Activated CD8-positive, alpha-beta memory T cell treated with anti-CD3 and anti-CD28 coated beads for 48 hours (primary cell): Measurements from ENCODE around the gene CD46.
"Not testable (repeated sequence)": the region's sequence is repeated elsewhere in the genome, so short reads cannot be mapped to it uniquely, and the experiment has no call there.

ENCODE experiments used
- DNase-seq, 3 experiments: peaks; one replicate each; pipeline ENCODE4 v3.0.0-alpha.2; 2020; ENCODE audit warnings: low read depth in 2 of 3, low spot score in 2 of 3

The CD46 gene

DNA sequence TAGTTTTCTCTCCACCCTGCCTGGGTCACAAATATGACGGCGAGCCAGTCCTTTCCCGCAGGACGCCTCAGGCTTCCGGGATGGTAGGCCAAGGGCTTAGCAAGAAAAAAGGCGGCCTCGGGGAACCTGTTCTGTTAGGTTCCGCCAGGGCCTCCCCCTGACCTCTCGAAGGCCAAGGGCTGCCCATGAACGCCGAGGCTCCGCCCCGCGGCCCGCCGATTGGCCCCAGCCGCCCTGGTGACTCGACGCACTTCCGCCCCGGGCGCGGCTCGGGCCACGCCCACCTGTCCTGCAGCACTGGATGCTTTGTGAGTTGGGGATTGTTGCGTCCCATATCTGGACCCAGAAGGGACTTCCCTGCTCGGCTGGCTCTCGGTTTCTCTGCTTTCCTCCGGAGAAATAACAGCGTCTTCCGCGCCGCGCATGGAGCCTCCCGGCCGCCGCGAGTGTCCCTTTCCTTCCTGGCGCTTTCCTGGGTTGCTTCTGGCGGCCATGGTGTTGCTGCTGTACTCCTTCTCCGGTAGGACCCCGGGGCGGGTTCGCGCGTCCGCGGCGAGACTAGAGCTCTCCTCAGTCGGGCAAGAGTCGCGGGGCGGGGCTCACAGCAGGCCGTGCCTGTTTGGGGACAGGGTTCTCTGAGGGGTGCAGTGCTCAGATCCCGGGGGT is at the start of gene CD46:
CD46 (plus strand) TSS at position 265 of the 666 bp plus-strand sequence; CDS start at position 424, 159 bp downstream.
- DNase-seq: peak; percentile 71 to 91 (median 78)

DNA sequence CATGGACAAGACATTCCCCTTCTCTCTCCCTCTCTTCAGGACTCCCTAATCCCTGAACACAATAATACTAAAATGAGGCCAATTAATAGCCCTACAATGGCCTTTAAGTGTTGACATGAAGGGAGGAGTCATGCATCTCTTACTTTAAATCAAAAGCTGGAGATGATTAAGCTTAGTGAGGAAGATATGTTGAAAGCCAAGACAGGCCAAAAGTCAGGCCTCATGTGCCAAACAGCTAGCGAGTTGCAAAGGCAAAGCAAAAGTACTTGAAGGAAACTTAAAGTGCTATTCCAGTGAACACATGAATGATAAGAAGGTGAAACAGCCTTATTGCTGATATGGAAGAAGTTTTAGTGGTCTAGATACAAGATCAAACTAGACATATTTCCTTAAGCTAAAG is 49.5 kb upstream of the CD46 start:
- no peak for DNase-seq

DNA sequence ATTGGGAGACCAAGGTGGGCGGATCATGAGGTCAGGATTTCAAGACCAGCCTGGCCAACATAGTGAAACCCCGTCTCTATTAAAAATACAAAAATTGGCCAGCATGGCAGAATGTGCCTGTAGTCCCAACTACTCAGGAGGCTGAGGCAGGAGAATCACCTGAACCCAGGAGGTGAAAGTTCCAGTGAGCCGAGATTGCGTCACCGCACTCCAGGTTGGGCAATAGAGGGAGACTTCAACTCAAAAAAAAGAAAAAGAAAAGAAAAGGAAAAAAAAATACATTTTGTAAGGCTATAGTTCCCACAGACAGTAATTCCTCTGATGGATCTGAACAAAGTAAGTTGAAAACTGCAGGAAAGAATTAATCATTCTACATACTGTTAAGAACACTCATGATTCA is 48.1 kb upstream of the CD46 start:
- DNase-seq: no peak

DNA sequence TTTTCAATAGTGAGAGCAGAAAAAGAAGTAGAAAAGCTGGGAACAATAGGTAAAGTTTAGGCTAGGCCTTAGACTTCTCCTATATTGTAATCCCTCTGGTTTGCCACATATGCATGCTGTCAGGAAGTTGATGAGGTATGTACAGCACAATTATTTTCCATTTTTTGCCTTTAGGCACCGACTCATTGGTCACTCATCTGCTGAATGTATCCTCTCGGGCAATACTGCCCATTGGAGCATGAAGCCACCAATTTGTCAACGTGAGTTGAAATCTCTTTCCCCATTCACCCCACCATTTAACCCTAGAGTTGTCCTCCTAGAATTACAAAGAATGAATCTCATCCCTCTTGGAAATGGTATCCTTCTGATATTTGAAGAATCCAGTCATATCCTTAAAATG is 43.9 kb upstream of the CD46 start:
- DNase-seq: not testable (repeated sequence)

DNA sequence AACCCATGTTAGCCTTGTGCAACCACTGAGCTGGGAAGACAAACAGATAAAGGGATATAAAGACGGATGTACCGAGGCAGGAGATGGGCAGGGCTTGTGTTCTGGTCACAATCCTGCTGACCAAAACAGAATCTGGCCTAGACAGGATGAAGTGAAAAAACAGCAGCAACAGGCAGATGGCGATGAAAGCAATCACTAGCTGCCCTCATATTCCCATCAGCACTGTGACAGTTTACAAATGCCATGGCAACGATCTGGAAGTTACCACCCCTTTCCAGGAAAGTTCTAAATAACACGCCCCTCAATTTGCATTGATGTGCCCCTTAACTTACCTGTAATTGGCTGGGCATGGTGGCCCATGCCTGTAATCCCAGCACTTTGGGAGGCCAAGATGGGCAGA is 40.6 kb upstream of the CD46 start:
- no peak for DNase-seq

DNA sequence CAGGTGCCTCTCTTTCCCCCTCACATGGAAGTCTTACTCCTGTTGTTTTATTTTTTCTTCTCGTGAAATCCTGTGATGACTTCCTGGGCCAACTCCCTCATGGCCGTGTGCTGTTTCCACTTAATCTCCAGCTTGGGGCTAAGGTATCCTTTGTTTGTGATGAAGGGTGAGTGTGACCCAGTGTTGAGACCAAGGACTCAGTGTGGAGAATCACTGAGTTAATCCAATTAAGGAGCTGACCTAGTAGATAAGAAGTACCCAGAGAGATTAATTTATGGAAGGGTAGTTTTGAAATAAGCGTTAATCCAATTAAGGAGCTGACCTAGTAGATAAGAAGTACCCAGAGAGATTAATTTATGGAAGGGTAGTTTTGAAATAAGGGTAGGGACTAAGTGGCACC is 39.2 kb upstream of the CD46 start:
- DNase-seq: not testable (repeated sequence)

DNA sequence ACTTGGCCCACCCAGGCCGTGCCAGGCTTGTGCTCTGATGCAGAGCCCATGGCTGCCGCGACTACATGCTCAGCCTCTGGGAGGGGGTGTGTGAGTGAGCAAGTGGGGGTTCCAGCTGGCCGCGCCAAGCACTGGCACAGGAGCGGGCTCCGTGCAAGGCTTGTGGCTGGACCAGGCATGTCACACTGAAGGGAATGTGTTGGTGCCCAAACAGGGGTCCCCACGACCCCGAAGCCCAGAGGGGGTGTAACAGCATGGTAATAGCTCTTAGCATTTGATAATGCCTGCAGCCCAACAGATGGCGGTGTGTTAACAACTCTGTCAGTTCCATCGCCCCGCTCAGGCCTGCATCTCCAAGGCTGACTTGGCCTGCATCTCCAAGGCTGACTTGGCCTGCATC is 38.3 kb upstream of the CD46 start:
- no peak for DNase-seq

DNA sequence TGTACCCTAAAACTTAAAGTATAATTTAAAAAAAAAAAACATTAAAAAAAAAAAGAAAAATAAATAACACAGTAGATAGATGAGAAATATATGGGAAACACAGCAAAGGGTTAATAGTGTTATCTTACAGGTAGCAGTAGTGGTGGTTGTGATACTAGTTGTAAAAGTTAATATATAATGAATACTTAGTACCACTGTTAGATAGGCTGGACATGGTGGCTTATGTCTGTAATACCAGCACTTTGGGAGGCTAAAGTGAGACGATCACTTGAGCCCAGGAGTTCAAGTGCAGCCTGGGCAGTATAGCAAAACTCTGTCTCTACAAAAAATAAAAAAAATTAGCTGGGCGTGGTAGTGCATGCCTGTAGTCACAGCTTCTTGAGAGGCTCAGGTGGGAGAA is 32.6 kb upstream of the CD46 start:
- no peak for DNase-seq

DNA sequence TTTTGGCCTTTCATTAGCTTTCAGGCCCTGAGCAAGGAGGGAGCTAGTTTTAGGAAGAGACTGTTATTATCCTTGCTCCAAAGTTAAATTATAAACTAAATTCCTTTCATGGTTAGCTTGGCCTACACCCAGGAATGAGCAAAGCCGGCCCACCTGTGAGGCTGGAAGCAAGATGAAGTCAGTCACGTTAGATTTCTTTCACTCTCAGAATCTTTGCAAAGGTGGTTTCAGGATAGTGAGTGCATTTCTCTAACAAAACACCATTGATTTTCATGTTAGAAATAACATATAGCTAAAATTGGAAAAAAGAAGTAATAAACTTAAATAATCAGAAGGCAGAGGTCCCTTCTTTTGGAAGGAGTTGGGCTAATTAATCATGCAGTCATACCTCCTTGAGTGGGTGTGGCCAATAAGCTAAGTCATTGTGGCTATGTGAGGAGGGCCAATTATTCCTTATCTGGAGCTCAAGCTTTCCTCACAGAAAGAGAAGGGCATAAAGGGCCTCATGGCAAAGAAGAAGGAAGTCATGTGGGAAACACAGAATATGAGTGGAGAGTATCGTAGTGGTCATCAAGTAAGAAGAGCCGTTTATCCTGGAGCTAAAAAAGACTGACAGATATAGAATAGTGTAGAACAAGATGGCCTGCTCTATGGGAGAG is 23.5 kb upstream of the CD46 start:
- not testable (repeated sequence) for DNase-seq

DNA sequence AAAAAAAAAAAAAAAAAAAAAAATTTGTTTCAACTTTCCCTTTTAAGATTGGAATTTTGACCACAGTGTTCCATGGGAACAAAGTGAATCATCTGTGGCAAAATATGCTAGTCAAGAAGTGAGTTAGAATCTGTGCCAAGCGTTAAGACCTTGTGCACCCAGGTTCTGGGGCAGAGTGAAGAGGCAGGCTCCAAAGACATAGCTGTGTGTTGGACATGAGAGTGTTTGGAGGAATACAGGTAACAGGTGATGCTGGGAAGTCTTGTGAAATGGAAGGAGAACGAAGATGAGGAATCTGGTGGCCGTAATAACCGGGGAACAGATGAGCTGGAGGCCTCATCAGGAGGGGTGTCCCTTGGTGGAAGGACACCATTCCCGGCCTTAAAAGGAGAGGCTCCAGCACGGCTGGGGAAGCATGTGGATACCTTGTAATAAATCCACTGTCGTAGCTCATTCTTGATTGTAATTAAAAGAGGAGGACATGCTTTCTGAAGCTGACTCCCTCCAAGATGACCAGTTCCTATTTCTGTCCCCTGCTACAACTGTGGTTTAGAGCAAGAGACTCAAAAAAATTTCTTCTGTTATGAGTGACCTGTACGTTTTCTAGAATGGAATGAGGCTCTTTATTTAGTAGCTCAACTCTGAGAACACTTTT is 14.2 kb upstream of the CD46 start:
- not testable (repeated sequence) for DNase-seq

DNA sequence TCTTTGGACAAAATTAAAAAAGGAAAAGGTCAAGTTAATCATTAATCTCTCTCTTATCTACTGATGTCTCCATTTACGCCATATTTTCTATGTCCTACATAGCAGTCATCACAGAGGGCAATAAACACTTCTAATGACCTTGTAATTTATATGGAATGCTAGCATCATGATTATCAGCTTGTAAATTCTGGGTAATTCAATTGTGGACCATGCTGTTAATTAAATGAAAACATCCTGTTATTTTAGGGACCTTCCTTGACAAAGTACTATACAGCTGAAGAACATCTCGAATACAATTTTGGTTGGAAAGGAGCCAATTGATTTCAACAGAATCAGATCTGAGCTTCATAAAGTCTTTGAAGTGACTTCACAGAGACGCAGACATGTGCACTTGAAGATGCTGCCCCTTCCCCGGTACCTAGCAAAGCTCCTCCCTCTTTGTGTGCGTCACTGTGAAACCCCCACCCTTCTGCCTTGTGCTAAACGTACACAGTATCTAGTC is 13.6 kb upstream of the CD46 start:
- not testable (repeated sequence) for DNase-seq

DNA sequence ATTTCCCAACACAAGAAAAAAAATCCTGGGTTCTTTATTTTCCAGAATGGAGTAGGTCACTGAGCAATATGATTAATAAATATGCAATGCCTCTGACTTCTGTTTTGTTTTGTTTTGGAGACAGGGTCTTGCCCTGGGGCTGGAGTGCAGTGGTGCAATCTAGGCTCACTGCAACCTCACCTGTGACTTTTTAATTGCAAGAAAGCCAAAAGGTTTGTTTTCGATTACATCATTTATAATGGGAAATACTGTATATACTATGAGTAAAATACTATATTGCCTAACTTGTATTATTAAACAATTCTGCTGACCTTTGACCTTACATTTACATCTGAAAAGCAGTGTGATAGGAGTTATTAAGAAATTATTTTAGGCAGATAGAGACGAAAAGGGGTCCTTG is 11.6 kb upstream of the CD46 start:
- DNase-seq: no peak

DNA sequence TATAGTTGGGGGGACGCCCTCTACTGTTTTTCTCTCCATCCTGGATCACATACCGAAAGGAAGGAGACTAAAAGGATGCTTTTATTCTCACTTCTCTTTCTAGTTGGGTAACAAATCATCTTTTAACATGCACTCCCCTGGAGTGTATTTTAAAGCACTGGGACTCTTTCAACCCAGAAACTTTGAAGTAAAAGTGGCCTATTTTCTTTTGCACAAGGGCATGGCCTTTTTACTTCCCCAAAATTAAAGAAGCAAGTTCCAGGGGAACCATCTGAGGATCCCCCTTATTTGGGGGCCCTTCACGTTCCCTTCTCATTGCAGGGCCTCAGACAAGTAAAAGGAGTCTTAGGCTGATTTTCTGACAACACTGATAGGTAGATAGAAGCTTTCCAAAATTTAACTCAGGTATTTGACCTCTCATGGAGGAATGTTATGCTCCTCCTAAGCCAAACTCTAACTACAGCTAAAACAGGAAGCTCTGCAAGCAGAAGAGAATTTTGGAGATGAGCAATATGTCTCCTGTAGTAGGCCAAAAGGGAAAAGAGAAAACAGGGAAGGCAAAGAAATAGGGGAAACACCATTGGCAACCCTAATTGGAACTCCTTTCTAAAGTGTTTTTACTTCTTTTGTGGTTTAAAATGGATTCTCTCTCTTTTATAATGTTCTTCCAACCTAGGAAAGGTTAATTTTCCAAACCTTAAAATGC is 8.9 kb upstream of the CD46 start:
- DNase-seq: no peak

DNA sequence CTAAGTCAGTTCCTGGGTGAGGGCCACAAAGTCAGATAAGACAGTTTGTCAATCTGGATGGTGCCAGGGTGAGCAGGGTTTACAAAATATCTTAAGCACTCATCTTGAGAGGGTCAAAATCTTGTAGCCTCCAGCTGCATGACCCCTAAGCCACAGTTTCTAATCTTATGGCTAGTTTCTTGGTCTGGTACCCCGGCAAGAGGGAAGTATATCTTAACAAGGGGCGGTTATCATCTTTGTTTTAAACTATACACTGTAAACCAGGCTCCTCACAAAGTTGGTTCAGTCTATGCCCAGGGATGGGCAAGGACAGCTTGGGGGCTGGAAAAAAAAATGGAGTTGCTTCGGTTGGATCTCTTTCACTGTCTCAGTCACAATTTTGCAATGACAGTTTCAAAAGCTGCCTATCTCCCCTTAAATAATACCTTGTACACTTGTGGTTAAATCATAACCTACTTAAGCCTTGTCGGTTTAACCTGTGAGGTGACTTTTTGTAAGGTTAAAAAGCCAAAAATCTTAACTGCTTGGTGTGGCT is 7.8 kb upstream of the CD46 start:
- DNase-seq: no peak

DNA sequence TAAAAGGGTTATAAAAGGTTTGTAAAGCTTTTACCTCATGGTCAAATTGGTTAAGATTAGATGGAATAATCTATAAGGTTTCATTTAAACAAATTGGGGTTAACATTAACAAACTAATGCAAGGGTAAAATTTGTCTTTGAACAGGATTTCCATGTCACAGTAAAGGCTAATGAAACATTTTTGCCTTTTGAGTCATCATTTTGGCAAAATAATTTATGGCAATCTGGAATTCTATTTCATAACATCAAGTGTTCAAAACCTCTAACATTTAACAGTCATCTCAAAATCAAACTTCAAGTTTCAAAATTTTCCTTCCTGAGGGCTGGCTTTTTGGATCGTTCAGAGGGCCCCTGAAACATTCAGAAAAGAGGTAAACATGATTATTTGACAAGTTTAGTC is 6.6 kb upstream of the CD46 start:
- no peak for DNase-seq

DNA sequence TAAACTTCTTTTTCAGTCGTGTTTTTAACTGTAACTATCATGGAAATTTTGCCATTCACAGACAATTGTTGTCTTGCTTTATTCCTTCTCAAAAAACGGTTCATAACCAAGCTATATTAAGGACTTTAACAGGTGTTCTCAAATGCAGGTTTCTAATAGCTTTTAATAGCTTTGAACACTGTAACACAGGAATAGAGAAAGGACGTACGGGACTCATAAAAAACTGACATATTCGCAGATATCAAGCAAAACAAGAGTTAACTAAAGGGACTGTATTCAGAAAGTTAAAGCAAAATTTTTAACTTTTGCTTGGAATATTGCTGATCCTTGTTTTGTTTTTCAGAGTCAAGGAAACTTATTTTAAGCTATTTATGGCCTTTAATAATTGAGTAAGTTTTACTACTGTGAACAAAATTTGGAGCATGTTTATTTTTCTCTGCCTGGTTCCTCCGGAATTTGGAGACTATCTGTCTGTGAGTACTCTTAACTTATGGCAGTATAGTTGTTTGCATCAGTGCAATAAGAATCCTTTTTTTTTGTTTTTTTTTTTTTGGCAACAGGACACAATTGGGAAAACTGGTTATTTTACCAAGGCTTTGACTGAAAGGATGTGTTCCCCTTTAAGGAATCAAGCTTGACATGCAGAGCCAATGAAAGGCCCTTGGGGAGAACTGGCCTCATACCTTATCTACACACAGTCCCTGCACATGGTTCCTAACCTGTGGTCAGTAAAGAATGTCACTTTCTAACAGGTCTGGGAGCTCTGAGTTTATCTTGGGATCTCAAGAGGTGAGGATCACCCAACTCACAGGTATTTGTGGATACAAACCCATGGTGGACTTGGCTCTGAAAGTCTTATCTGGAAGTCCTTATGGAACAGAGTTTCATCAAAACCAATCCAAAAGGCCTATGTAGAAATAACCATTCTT is 5.8 kb upstream of the CD46 start:
- DNase-seq: no peak

DNA sequence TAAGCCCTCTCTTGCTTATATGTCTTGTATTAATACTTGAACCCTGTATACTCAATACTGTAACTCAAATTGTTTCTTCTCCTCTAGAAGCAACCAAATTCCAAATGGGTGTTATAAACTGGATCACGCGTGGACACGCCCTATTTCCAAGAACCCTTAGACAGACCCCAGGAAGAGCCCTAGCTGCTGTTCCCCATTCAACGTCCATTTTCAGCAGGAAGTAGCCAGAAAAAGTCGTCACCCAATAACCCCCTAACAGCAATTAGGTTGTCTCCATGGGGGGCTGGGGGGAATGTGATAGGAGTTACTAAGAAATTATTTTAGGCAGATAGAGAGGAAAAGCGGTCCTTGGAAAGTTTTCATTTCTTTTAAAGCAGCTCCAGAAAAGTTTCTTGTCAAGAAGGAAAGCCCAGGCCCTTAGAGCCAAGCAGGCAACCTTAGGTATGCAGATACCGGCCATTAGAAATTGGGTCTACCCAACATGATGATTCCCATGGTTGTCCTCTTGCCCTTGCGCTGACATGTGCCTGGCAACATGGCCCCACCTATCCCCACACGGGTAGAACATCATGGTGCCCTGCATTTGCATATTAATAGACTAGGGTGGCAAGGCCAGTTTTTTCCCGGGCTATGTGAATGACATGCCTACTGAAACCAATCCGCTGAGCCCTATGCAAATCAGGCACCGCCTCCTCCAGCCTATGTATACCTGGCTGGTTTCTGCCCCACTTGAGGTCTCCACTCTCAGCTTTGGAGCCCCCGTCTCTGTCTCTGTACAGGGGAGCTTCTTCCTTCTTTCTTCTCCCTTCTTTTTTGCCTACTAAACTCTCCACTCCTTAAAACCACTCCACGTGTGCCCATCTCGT is 4.0 kb upstream of the CD46 start:
- DNase-seq: no peak

DNA sequence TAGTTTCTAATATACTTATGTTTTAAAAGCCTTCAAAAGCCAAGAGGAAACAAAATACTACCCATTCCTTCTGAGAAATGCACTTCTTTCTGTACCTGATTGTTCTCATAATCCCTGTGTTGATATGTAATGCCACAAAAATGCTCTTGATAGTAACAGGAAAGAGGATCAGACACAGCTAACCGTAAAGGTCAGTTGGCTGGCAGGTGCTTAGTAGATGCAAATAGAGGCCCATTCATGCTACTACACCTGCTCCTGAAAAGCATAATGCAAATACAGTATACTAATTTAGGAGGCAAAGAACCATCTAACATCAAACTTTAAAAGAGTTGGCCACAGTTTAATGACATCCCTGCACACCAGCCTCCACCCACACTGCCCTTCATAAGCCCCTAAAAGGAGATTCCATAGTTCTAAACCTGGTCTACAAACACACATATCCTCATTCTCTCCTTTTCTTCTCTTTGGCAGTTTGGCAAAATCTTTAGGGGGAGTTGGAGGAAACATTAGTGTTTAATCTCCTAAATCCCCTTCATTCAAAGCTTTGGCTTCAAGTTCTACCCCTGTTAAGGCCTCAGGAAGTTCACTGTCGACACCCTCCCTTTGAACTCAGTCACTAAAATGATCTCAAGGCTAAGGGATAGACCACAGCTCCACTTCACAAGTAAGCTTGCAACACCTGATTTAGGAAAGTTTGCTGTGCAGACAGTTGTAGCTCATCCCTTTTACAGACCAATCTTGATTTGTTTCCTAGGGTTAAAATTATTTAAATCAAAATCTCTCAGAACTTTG is 2.9 kb upstream of the CD46 start:
- no peak for DNase-seq
